ENCODE data around the gene AFF3.

The AFF3 gene

DNA sequence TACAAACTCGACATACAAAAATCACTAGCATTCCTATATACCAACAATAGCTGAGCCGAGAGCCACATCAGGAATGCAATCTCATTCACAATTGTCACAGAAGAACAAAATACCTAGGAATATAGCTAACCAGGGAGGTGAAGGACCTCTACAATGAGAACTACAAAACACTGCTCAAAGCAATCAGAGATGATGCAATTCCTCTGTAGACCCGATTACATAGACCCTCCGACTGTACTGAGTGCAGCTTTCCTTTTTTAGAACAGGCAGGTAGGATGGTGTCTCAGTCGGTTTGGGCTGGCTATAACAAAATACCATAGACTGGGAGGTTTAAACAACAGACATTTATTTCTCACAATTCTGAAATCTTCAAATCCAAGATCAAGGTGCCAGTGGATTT lies 513.1 kb downstream of the AFF3 start:
- no peak for TF ChIP-seq TAF1 (IDR thresholded peaks at IDR 0.05; ENCODE audit: borderline replicate concordance, insufficient read depth, low read length)
- no peak for TF ChIP-seq SIN3A (IDR thresholded peaks at IDR 0.05; ENCODE audit: borderline replicate concordance, insufficient read depth, low read length)
- no peak for TF ChIP-seq FOXP2 (optimal IDR thresholded peaks at IDR 0.05; ENCODE audit: borderline replicate concordance, extremely low read depth, extremely low read length, insufficient read depth)
- no peak for TF ChIP-seq POLR2AphosphoS5 (IDR thresholded peaks at IDR 0.05; ENCODE audit: low read depth, low read length)
- TF ChIP-seq, protein P1, sequence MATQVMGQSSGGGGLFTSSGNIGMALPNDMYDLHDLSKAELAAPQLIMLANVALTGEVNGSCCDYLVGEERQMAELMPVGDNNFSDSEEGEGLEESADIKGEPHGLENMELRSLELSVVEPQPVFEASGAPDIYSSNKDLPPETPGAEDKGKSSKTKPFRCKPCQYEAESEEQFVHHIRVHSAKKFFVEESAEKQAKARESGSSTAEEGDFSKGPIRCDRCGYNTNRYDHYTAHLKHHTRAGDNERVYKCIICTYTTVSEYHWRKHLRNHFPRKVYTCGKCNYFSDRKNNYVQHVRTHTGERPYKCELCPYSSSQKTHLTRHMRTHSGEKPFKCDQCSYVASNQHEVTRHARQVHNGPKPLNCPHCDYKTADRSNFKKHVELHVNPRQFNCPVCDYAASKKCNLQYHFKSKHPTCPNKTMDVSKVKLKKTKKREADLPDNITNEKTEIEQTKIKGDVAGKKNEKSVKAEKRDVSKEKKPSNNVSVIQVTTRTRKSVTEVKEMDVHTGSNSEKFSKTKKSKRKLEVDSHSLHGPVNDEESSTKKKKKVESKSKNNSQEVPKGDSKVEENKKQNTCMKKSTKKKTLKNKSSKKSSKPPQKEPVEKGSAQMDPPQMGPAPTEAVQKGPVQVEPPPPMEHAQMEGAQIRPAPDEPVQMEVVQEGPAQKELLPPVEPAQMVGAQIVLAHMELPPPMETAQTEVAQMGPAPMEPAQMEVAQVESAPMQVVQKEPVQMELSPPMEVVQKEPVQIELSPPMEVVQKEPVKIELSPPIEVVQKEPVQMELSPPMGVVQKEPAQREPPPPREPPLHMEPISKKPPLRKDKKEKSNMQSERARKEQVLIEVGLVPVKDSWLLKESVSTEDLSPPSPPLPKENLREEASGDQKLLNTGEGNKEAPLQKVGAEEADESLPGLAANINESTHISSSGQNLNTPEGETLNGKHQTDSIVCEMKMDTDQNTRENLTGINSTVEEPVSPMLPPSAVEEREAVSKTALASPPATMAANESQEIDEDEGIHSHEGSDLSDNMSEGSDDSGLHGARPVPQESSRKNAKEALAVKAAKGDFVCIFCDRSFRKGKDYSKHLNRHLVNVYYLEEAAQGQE (IDR thresholded peaks at IDR 0.05; ENCODE audit: insufficient read depth in 1 of 2, low read depth in 2 of 2, low read length in 2 of 2): no peak

DNA sequence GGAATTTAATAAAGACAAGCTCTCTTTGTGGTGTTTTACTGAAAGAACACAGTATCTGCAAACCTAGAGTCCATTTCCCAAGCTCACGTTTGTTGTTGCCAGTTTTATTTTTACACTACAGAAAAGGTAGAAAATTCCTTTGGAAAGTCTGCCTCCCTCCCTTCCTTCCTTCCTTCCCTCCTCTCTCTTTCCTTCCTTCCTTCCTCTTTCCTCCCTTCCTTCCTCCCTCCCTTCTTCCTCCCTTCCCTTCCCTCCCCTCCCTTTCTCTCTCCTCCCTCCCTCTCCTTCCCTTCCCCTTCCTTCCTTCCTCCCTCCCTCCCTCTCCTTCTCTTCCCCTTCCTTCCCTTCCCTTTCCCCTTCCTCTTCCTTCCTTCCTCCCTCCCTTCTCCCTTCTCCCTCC lies 516.2 kb downstream of the AFF3 start:
- TF ChIP-seq, protein P1 (IDR thresholded peaks at IDR 0.05; ENCODE audit: insufficient read depth in 1 of 2, low read depth in 2 of 2, low read length in 2 of 2): no peak
- TF ChIP-seq TAF1 (IDR thresholded peaks at IDR 0.05; ENCODE audit: borderline replicate concordance, insufficient read depth, low read length): no peak
- TF ChIP-seq FOXP2 (optimal IDR thresholded peaks at IDR 0.05; ENCODE audit: borderline replicate concordance, extremely low read depth, extremely low read length, insufficient read depth): no peak
- no peak for TF ChIP-seq POLR2AphosphoS5 (IDR thresholded peaks at IDR 0.05; ENCODE audit: low read depth, low read length)
- no peak for TF ChIP-seq SIN3A (IDR thresholded peaks at IDR 0.05; ENCODE audit: borderline replicate concordance, insufficient read depth, low read length)

DNA sequence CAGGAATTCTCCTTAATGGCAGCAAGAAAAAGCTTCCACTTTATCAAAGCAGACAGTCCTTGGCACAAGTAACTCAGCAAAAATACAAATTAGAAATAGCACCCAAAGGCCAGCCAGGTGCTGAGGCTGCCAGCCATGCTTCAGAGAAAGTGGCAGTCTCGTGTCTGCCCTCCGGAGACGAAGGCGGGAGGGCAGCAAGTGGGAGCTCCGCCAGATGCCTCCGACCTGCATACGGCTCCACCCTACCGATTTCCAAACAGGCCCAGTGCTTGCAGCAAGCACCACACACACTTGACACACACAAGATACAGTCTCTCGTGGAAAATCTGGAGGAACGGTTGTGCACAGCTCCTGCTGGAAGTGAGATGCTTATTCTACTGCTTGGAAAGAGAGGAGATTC lies 517.7 kb downstream of the AFF3 start:
- TF ChIP-seq SIN3A (IDR thresholded peaks at IDR 0.05; ENCODE audit: borderline replicate concordance, insufficient read depth, low read length) (no peak), POLR2AphosphoS5 (IDR thresholded peaks at IDR 0.05; ENCODE audit: low read depth, low read length) (no peak), TAF1 (IDR thresholded peaks at IDR 0.05; ENCODE audit: borderline replicate concordance, insufficient read depth, low read length) (no peak), FOXP2 (optimal IDR thresholded peaks at IDR 0.05; ENCODE audit: borderline replicate concordance, extremely low read depth, extremely low read length, insufficient read depth) (no peak)
- TF ChIP-seq, protein P1 (IDR thresholded peaks at IDR 0.05; ENCODE audit: insufficient read depth in 1 of 2, low read depth in 2 of 2, low read length in 2 of 2): no peak

DNA sequence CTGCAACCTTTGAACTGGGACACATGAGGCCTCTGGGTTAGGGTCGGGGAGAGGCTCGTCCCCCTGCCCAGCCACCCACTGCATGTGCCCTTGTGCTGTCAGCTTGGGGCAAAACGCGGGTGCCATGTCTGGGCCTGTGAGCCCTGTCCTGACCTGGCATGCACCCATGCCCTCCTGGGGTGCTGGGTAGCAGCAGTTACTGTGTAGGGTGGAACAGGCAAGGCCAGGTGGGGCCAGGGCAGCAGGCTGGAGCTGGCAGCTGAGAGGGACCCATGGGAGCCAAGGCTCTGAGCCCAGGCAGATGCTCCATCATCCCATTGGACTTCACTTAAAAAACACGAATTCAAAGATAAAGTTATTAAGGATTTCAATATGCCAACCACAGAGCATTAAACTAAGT lies 518.8 kb downstream of the AFF3 start:
- TF ChIP-seq TAF1 (IDR thresholded peaks at IDR 0.05; ENCODE audit: borderline replicate concordance, insufficient read depth, low read length) (no peak), SIN3A (IDR thresholded peaks at IDR 0.05; ENCODE audit: borderline replicate concordance, insufficient read depth, low read length) (no peak), FOXP2 (optimal IDR thresholded peaks at IDR 0.05; ENCODE audit: borderline replicate concordance, extremely low read depth, extremely low read length, insufficient read depth) (no peak), POLR2AphosphoS5 (IDR thresholded peaks at IDR 0.05; ENCODE audit: low read depth, low read length) (no peak)
- TF ChIP-seq, protein P1 (IDR thresholded peaks at IDR 0.05; ENCODE audit: insufficient read depth in 1 of 2, low read depth in 2 of 2, low read length in 2 of 2): no peak

DNA sequence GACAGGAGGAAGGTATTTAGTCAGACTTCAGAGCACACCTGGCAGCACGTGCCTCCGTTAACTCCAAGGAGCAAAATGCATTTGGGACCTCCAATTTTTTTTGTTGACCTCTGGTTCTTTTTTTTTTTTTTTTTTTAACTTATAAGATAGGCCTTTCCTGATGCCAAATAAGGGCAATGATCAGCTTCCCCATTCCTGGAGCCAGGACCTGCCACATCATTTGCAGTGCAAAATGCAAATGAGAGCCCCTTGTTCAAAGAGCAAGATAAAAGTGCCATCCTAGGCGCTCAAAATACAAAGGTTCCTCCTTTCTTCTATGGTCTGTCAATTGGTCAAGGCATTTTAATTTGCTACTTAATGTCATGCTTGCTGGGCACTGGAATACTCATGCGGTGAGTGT lies 519.4 kb downstream of the AFF3 start:
- TF ChIP-seq POLR2AphosphoS5 (IDR thresholded peaks at IDR 0.05; ENCODE audit: low read depth, low read length): no peak
- TF ChIP-seq FOXP2 (optimal IDR thresholded peaks at IDR 0.05; ENCODE audit: borderline replicate concordance, extremely low read depth, extremely low read length, insufficient read depth): no peak
- TF ChIP-seq SIN3A (IDR thresholded peaks at IDR 0.05; ENCODE audit: borderline replicate concordance, insufficient read depth, low read length): no peak

Measured in PFSK-1 (cell line).